ENCODE results near the gene MEI1.
"Not testable (repeated sequence)": the region's sequence is repeated elsewhere in the genome, so short reads cannot be mapped to it uniquely, and the experiment has no call there.

Gene MEI1

GRCh38 chr22:41684194-41684593 is 15.1 kb upstream of the MEI1 start:
- no peak overlapping the region for H3K14ac ChIP-seq (ENCODE audit: low read length)
- H4K91ac ChIP-seq (ENCODE audit: low read depth, low read length) = no peak overlapping the region
- H3K79me1 ChIP-seq (ENCODE audit: low read length) = peaks cover 9% of the 10 kb centered on the region
- H2BK12ac ChIP-seq (ENCODE audit: low read length) = no peak overlapping the region
- no peaks in the 10 kb centered on the region for H3K9me3 ChIP-seq (ENCODE audit: insufficient read depth, low read depth, low read length)
- no peak overlapping the region for H2BK5ac ChIP-seq (ENCODE audit: low read depth, low read length, poor library complexity)
- H3K79me2 ChIP-seq (ENCODE audit: control insufficient read depth, insufficient read depth, low read length, poor library complexity) = peaks cover 18% of the 10 kb centered on the region
- DNase-seq = no peak
- H4K12ac ChIP-seq (ENCODE audit: low read depth, low read length) = no peak overlapping the region
- no CpG with 5 or more reads among the region's 4 CpGs for WGBS (ENCODE audit: extremely low coverage, insufficient coverage, insufficient read length)
- no peak overlapping the region for H3K4me2 ChIP-seq (ENCODE audit: low read length)
- H3K4me1 ChIP-seq (ENCODE audit: control insufficient read depth in 1 of 2, insufficient read depth in 2 of 2, low read length in 2 of 2) = peaks cover 0 to 8% of the 10 kb centered on the region in 2 experiments
- no peak overlapping the region for H3K4ac ChIP-seq (ENCODE audit: low read depth, low read length)
- no peak overlapping the region for H3K4me3 ChIP-seq (ENCODE audit: low read depth, low read length)
- H3K18ac ChIP-seq (ENCODE audit: low read length) = no peak overlapping the region
- H3K36me3 ChIP-seq (ENCODE audit: control insufficient read depth in 1 of 2, insufficient read depth in 2 of 2, low read length in 2 of 2) = peaks cover 5 to 12% of the 10 kb centered on the region in 2 experiments
- H2BK120ac ChIP-seq (ENCODE audit: insufficient read depth, low read length, poor library complexity) = no peak overlapping the region
- no peak overlapping the region for H4K8ac ChIP-seq (ENCODE audit: low read depth, low read length)
- H2AK5ac ChIP-seq (ENCODE audit: low read length) = no peak overlapping the region
- H3K23ac ChIP-seq (ENCODE audit: low read length) = no peak overlapping the region
- H2AFZ ChIP-seq (ENCODE audit: insufficient read depth, low read length, poor library complexity) = no peak overlapping the region
- H3K9ac ChIP-seq (ENCODE audit: low read length) = no peak overlapping the region
- no peak overlapping the region for H3K27ac ChIP-seq (ENCODE audit: low read depth, low read length)
- no peaks in the 10 kb centered on the region for H3K27me3 ChIP-seq (ENCODE audit: insufficient read depth, low read length)

- not testable (repeated sequence) for H3K9me3 ChIP-seq (ENCODE audit: insufficient read depth, low read depth, low read length); H3K27me3 ChIP-seq (ENCODE audit: insufficient read depth, low read length); H4K8ac ChIP-seq (ENCODE audit: low read depth, low read length); H3K23ac ChIP-seq (ENCODE audit: low read length); H3K27ac ChIP-seq (ENCODE audit: low read depth, low read length); H3K9ac ChIP-seq (ENCODE audit: low read length); H3K79me1 ChIP-seq (ENCODE audit: low read length); H3K36me3 ChIP-seq (ENCODE audit: control insufficient read depth in 1 of 2, insufficient read depth in 2 of 2, low read length in 2 of 2); H3K4me2 ChIP-seq (ENCODE audit: low read length); H3K14ac ChIP-seq (ENCODE audit: low read length); H2BK12ac ChIP-seq (ENCODE audit: low read length); H3K4ac ChIP-seq (ENCODE audit: low read depth, low read length); H2AK5ac ChIP-seq (ENCODE audit: low read length); H2BK5ac ChIP-seq (ENCODE audit: low read depth, low read length, poor library complexity); H4K12ac ChIP-seq (ENCODE audit: low read depth, low read length); H2BK120ac ChIP-seq (ENCODE audit: insufficient read depth, low read length, poor library complexity); H3K18ac ChIP-seq (ENCODE audit: low read length); DNase-seq; H3K4me1 ChIP-seq (ENCODE audit: control insufficient read depth in 1 of 2, insufficient read depth in 2 of 2, low read length in 2 of 2); H4K91ac ChIP-seq (ENCODE audit: low read depth, low read length); H2AFZ ChIP-seq (ENCODE audit: insufficient read depth, low read length, poor library complexity); H3K4me3 ChIP-seq (ENCODE audit: low read depth, low read length)
- peaks cover 15% of the 10 kb centered on the region for H3K79me2 ChIP-seq (ENCODE audit: control insufficient read depth, insufficient read depth, low read length, poor library complexity)
- no CpG with 5 or more reads among the region's 11 CpGs for WGBS (ENCODE audit: extremely low coverage, insufficient coverage, insufficient read length)
Measured at GRCh38 chr22:41686890-41687289, 12.4 kb upstream of the MEI1 start.

- DNase-seq = peak in 1 of 2 donors; percentile 32
- Histone ChIP-seq H3K79me1 (ENCODE audit: low read length) (peaks cover 9% of the 10 kb centered on the region), H3K9me3 (ENCODE audit: insufficient read depth, low read depth, low read length) (no peaks in the 10 kb centered on the region), H2AFZ (ENCODE audit: insufficient read depth, low read length, poor library complexity) (peak overlapping the region; percentile 17), H3K4me1 (ENCODE audit: control insufficient read depth in 1 of 2, insufficient read depth in 2 of 2, low read length in 2 of 2) (peaks cover 0 to 8% of the 10 kb centered on the region in 2 experiments), H2BK12ac (ENCODE audit: low read length) (no peak overlapping the region), H3K36me3 (ENCODE audit: control insufficient read depth in 1 of 2, insufficient read depth in 2 of 2, low read length in 2 of 2) (no peaks in the 10 kb centered on the region), H3K27me3 (ENCODE audit: insufficient read depth, low read length) (no peaks in the 10 kb centered on the region), H3K18ac (ENCODE audit: low read length) (peak overlapping the region; percentile 11), H4K91ac (ENCODE audit: low read depth, low read length) (peak overlapping the region; percentile 65), H4K12ac (ENCODE audit: low read depth, low read length) (peak overlapping the region; percentile 2), H4K8ac (ENCODE audit: low read depth, low read length) (peak overlapping the region; percentile 93), H2BK5ac (ENCODE audit: low read depth, low read length, poor library complexity) (no peak overlapping the region), H3K4me3 (ENCODE audit: low read depth, low read length) (peak overlapping the region; percentile 83), H2BK120ac (ENCODE audit: insufficient read depth, low read length, poor library complexity) (no peak overlapping the region), H2AK5ac (ENCODE audit: low read length) (no peak overlapping the region), H3K14ac (ENCODE audit: low read length) (peak overlapping the region; percentile 66), H3K9ac (ENCODE audit: low read length) (peak overlapping the region; percentile 78), H3K23ac (ENCODE audit: low read length) (no peak overlapping the region), H3K4ac (ENCODE audit: low read depth, low read length) (peak overlapping the region; percentile 65), H3K79me2 (ENCODE audit: control insufficient read depth, insufficient read depth, low read length, poor library complexity) (peaks cover 12% of the 10 kb centered on the region), H3K27ac (ENCODE audit: low read depth, low read length) (no peak overlapping the region), H3K4me2 (ENCODE audit: low read length) (peak overlapping the region; percentile 84)
- no CpG with 5 or more reads among the region's 20 CpGs for WGBS (ENCODE audit: extremely low coverage, insufficient coverage, insufficient read length)
Measured at GRCh38 chr22:41687901-41688364, 11.4 kb upstream of the MEI1 start.

- peak within 1 kb of the TSS; percentile 89 for H3K14ac ChIP-seq (ENCODE audit: low read length)
- H2BK120ac ChIP-seq (ENCODE audit: insufficient read depth, low read length, poor library complexity) = peak within 1 kb of the TSS; percentile 68
- H3K27ac ChIP-seq (ENCODE audit: low read depth, low read length) = peak within 1 kb of the TSS; percentile 13
- WGBS (ENCODE audit: extremely low coverage, insufficient coverage, insufficient read length) = no CpG with 5 or more reads among the region's 62 CpGs
- peak within 1 kb of the TSS; percentile 75 for H4K91ac ChIP-seq (ENCODE audit: low read depth, low read length)
- H3K9ac ChIP-seq (ENCODE audit: low read length) = peak within 1 kb of the TSS; percentile 82
- H4K12ac ChIP-seq (ENCODE audit: low read depth, low read length) = peak within 1 kb of the TSS; percentile 84
- H3K23ac ChIP-seq (ENCODE audit: low read length) = no peak within 1 kb of the TSS
- H2AFZ ChIP-seq (ENCODE audit: insufficient read depth, low read length, poor library complexity) = peak within 1 kb of the TSS; percentile 86
- peak within 1 kb of the TSS; percentile 50 for H2BK5ac ChIP-seq (ENCODE audit: low read depth, low read length, poor library complexity)
- peak within 1 kb of the TSS; percentile 84 for H3K18ac ChIP-seq (ENCODE audit: low read length)
- peaks cover 12% of the 10 kb centered on the region for H3K79me2 ChIP-seq (ENCODE audit: control insufficient read depth, insufficient read depth, low read length, poor library complexity)
- peak within 1 kb of the TSS; percentile 84 for H3K4me2 ChIP-seq (ENCODE audit: low read length)
- peaks cover 0 to 8% of the 10 kb centered on the region in 2 experiments for H3K4me1 ChIP-seq (ENCODE audit: control insufficient read depth in 1 of 2, insufficient read depth in 2 of 2, low read length in 2 of 2)
- H3K4ac ChIP-seq (ENCODE audit: low read depth, low read length) = peak within 1 kb of the TSS; percentile 84
- DNase-seq = peak; percentile 93 to 95
- H4K8ac ChIP-seq (ENCODE audit: low read depth, low read length) = peak within 1 kb of the TSS; percentile 96
- peaks cover 1 to 3% of the 10 kb centered on the region in 2 experiments for H3K36me3 ChIP-seq (ENCODE audit: control insufficient read depth in 1 of 2, insufficient read depth in 2 of 2, low read length in 2 of 2)
- H3K4me3 ChIP-seq (ENCODE audit: low read depth, low read length) = peak within 1 kb of the TSS; percentile 83
- H3K79me1 ChIP-seq (ENCODE audit: low read length) = peaks cover 9% of the 10 kb centered on the region
- H2AK5ac ChIP-seq (ENCODE audit: low read length) = peak within 1 kb of the TSS; percentile 38
- H3K9me3 ChIP-seq (ENCODE audit: insufficient read depth, low read depth, low read length) = no peaks in the 10 kb centered on the region
- H3K27me3 ChIP-seq (ENCODE audit: insufficient read depth, low read length) = no peaks in the 10 kb centered on the region
- H2BK12ac ChIP-seq (ENCODE audit: low read length) = no peak within 1 kb of the TSS
Measured at GRCh38 chr22:41688365-41689211, 10.7 kb upstream of the MEI1 start, which contains the start of gene SNU13. TSS of gene SNU13 (minus strand) at chr22:41688867. CDS start at chr22:41688796, 71 bp downstream.
